ENCODE measurements around the gene TBC1D32. TPM values are rescaled to one million over a fixed set of nuclear protein-coding genes. Genes with fewer than 3 reads are reported as not detected.
A peak's percentile ranks its signal among the peaks of the same experiment; 100 is the strongest.

Gene TBC1D32
- total RNA-seq, 1 experiment from 2014 or later = 5.2 TPM

GRCh38 chr6:121351916-121352315 lies 17.6 kb upstream of the TBC1D32 start:
- CTCF ChIA-PET = no interaction called here
- no peak for DNase-seq (ENCODE audit: low spot score)
- H3K4me3 Mint-ChIP-seq = no peak overlapping the region
- POLR2A ChIA-PET = no interaction called here
- no peaks in the 10 kb centered on the region for H3K36me3 Mint-ChIP-seq
- H3K9me3 Mint-ChIP-seq = no peaks in the 10 kb centered on the region
- no peak for ATAC-seq
- H3K27me3 Mint-ChIP-seq (ENCODE audit: low read depth) = no peaks in the 10 kb centered on the region
- no peak for TF ChIP-seq CREB1 (CRISPR knock-in tag; IDR thresholded peaks at IDR 0.05)
- TF ChIP-seq ZSCAN18 (CRISPR knock-in tag; IDR thresholded peaks at IDR 0.05) = no peak
- no peak for TF ChIP-seq PRDM15 (CRISPR knock-in tag; IDR thresholded peaks at IDR 0.05)
- TF ChIP-seq NFE2L1 (CRISPR knock-in tag; IDR thresholded peaks at IDR 0.05) = no peak
- no peak for TF ChIP-seq ZNF671 (CRISPR knock-in tag; IDR thresholded peaks at IDR 0.05)
- no peak for TF ChIP-seq ZNF416 (CRISPR knock-in tag; IDR thresholded peaks at IDR 0.05)
- TF ChIP-seq ATF6 (CRISPR knock-in tag; IDR thresholded peaks at IDR 0.05) = no peak
- TF ChIP-seq PREB (CRISPR knock-in tag; IDR thresholded peaks at IDR 0.05; ENCODE audit: borderline replicate concordance) = no peak
- TF ChIP-seq TCF7 (CRISPR knock-in tag; IDR thresholded peaks at IDR 0.05; ENCODE audit: low read depth) = no peak
- TF ChIP-seq ATF1 (CRISPR knock-in tag; IDR thresholded peaks at IDR 0.05) = no peak
- TF ChIP-seq HMGA2 (CRISPR knock-in tag; IDR thresholded peaks at IDR 0.05) = no peak
- H3K4me1 Mint-ChIP-seq = peaks cover 7% of the 10 kb centered on the region
- H3K27ac Mint-ChIP-seq = no peak overlapping the region

- Mint-ChIP-seq H3K9me3 (no peaks in the 10 kb centered on the region), H3K4me1 (peaks cover 7% of the 10 kb centered on the region), H3K27me3 (ENCODE audit: low read depth) (no peaks in the 10 kb centered on the region), H3K4me3 (no peak overlapping the region), H3K27ac (peak overlapping the region; percentile 38; the same call in 1 of the 2 replicates), H3K36me3 (no peaks in the 10 kb centered on the region)
- ChIA-PET POLR2A (no interaction called here), CTCF (interaction anchor here (1.4 kb wide), 1 partner anchor 30 kb away, joined by 4 read pairs; no protein-coding TSS in a partner anchor)
- DNase-seq (ENCODE audit: low spot score) (no peak), ATAC-seq (no peak)
- TF ChIP-seq EMX1 (CRISPR knock-in tag; IDR thresholded peaks at IDR 0.05) = no peak
- no peak for TF ChIP-seq IRF1 (CRISPR knock-in tag; IDR thresholded peaks at IDR 0.05)
- no peak for TF ChIP-seq NFE2L1 (CRISPR knock-in tag; IDR thresholded peaks at IDR 0.05)
- no peak for TF ChIP-seq USF1 (CRISPR knock-in tag; IDR thresholded peaks at IDR 0.05)
- TF ChIP-seq TEAD4 (CRISPR knock-in tag; IDR thresholded peaks at IDR 0.05) = no peak
- TF ChIP-seq CBFB (CRISPR knock-in tag; IDR thresholded peaks at IDR 0.05; ENCODE audit: low read depth) = no peak
- TF ChIP-seq ZNF263 (CRISPR knock-in tag; IDR thresholded peaks at IDR 0.05; ENCODE audit: low read depth) = no peak
- TF ChIP-seq RORB (CRISPR knock-in tag; IDR thresholded peaks at IDR 0.05) = no peak
- TF ChIP-seq ARID4B (CRISPR knock-in tag; IDR thresholded peaks at IDR 0.05; ENCODE audit: borderline replicate concordance) = no peak
These were observed 15.3 kb upstream of the TBC1D32 start for GRCh38 chr6:121349596-121349995.

All from WTC11 (cell line).